GM19193 (cell line): Measurements from ENCODE around the gene SMIM21.

Source experiments
- POLR2A ChIP-seq: IDR thresholded peaks from 4 replicates; pipeline ENCODE4 v1.6.1; 2011; ENCODE audit not compliant: insufficient read depth, insufficient read length; ENCODE audit errors: extremely low read depth

SMIM21 gene

GRCh38 chr18:75369026-75369721, 58.3 kb downstream of the SMIM21 start:
- TF ChIP-seq POLR2A: no peak

GRCh38 chr18:75365837-75366236, 61.7 kb downstream of the SMIM21 start:
- TF ChIP-seq POLR2A: no peak

- TF ChIP-seq POLR2A: no peak
These were observed 62.3 kb downstream of the SMIM21 start for GRCh38 chr18:75365254-75365629.

- no peak for TF ChIP-seq POLR2A
These were observed 62.8 kb downstream of the SMIM21 start for GRCh38 chr18:75364512-75365253.

GRCh38 chr18:75363446-75364225, 63.9 kb downstream of the SMIM21 start:
- TF ChIP-seq POLR2A: no peak

- TF ChIP-seq POLR2A: no peak
These were observed 65.1 kb downstream of the SMIM21 start for GRCh38 chr18:75362435-75362834.

- no peak for TF ChIP-seq POLR2A
These were observed 66.6 kb downstream of the SMIM21 start for GRCh38 chr18:75360941-75361340.

- no peak for TF ChIP-seq POLR2A
These were observed 67.3 kb downstream of the SMIM21 start for GRCh38 chr18:75360215-75360614.
